Mesothelial cell of epicardium (in vitro differentiated cells): ENCODE measurements around the gene SLC2A11. TPM values are rescaled to one million over a fixed set of nuclear protein-coding genes. Genes with fewer than 3 reads are reported as not detected.

Experiments used
- DNase-seq, 2 experiments: peaks; one replicate each; pipeline ENCODE4 v3.0.0; 2021; ENCODE audit warnings: low spot score in 2 of 2; ENCODE audit not compliant: unreplicated experiment in 2 of 2
- H3K27ac Mint-ChIP-seq: 2 replicates; pipeline ENCODE4 v1.8.0; 2021; ENCODE audit warnings: mixed read lengths
- H3K27me3 Mint-ChIP-seq: 2 replicates; pipeline ENCODE4 v1.8.0; 2021; ENCODE audit warnings: low read depth, mixed read lengths
- H3K36me3 Mint-ChIP-seq: 2 replicates; pipeline ENCODE4 v1.8.0; 2021; ENCODE audit warnings: mixed read lengths
- H3K4me1 Mint-ChIP-seq: 2 replicates; pipeline ENCODE4 v1.8.0; 2021; ENCODE audit warnings: mixed read lengths
- H3K4me3 Mint-ChIP-seq: 2 replicates; pipeline ENCODE4 v1.8.0; 2021; ENCODE audit warnings: mild to moderate bottlenecking, moderate library complexity, mixed read lengths
- H3K9me3 Mint-ChIP-seq: 2 replicates; pipeline ENCODE4 v1.8.0; 2021; ENCODE audit warnings: mixed read lengths
- total RNA-seq: library from RNA; stranded (reverse); gene quantifications from 3 replicates; pipeline ENCODE4 v1.2.1, GENCODE V29; 2021
- TF ChIP-seq, protein P1 (sequence below): fragments of 200-600 bp; sonication (generic); IDR thresholded peaks from one replicate; pipeline ENCODE4 v1.5.0; 2021; ENCODE audit warnings: antibody characterized with exemption; ENCODE audit not compliant: unreplicated experiment

SLC2A11 gene
- total RNA-seq, 1 donor from 2014 or later = 112 TPM

- Mint-ChIP-seq H3K36me3 (no peaks in the 10 kb centered on the region), H3K27ac (peak overlapping the region; percentile 90), H3K4me3 (no peak overlapping the region), H3K9me3 (no peaks in the 10 kb centered on the region), H3K4me1 (peaks cover 48% of the 10 kb centered on the region), H3K27me3 (no peaks in the 10 kb centered on the region)
- no peak for DNase-seq
- TF ChIP-seq, protein P1, sequence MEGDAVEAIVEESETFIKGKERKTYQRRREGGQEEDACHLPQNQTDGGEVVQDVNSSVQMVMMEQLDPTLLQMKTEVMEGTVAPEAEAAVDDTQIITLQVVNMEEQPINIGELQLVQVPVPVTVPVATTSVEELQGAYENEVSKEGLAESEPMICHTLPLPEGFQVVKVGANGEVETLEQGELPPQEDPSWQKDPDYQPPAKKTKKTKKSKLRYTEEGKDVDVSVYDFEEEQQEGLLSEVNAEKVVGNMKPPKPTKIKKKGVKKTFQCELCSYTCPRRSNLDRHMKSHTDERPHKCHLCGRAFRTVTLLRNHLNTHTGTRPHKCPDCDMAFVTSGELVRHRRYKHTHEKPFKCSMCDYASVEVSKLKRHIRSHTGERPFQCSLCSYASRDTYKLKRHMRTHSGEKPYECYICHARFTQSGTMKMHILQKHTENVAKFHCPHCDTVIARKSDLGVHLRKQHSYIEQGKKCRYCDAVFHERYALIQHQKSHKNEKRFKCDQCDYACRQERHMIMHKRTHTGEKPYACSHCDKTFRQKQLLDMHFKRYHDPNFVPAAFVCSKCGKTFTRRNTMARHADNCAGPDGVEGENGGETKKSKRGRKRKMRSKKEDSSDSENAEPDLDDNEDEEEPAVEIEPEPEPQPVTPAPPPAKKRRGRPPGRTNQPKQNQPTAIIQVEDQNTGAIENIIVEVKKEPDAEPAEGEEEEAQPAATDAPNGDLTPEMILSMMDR = no peak
Measured at GRCh38 chr22:23847310-23847920, 10.3 kb upstream of the SLC2A11 start.

DNA sequence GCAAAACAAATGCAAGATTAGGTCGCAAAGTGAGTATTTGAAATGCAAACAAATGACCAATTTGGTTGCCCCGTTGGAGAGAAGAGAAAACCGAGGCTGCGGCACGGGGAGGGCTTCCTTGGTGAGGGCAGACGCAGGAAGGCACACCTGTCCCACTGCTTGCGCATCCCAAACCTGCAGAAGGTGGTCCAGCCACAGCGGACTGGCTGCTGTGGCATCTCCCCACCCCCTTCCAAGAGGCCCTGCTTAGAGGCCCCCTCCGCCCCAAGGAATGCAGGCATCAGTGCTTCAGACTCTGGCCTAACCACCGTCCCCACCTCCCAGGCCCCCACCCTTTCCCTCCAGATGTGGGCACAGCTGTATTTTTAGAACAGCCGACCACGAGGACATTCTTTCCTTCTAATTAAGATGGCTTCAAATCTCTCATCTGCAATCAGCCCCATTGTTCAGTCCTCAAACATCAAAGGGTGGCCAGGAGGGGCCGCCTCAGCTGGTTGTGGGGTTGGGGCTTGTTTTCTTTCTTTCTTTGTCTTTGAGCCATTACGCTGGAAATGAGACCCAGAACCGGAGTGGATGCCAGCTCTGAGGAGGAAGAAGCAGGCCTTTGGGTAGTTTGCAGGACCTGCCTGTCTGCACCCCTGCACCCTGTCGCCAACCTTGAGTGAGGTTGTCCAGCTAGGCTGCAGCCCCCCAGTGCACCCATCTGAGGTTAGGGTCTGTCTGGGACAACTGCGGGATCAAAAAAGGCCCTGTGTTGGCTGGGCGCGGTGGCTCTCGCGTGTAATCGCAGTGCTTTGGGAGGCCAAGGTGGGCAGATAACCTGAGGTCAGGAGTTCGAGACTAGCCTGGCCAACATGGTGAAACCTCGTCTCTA is 9.4 kb upstream of the SLC2A11 start:
- Mint-ChIP-seq H3K27me3 (no peaks in the 10 kb centered on the region), H3K4me1 (peaks cover 41% of the 10 kb centered on the region), H3K36me3 (no peaks in the 10 kb centered on the region), H3K9me3 (no peaks in the 10 kb centered on the region), H3K27ac (peak overlapping the region; percentile 56), H3K4me3 (no peak overlapping the region)
- DNase-seq = no peak
- TF ChIP-seq, protein P1 = no peak

- Mint-ChIP-seq H3K4me1 (peaks cover 38% of the 10 kb centered on the region), H3K9me3 (no peaks in the 10 kb centered on the region), H3K36me3 (no peaks in the 10 kb centered on the region), H3K4me3 (no peak overlapping the region), H3K27ac (peak overlapping the region; percentile 39), H3K27me3 (no peaks in the 10 kb centered on the region)
- peak; percentile 84 to 97 for DNase-seq
- TF ChIP-seq, protein P1 = peak; percentile 99
Measured at GRCh38 chr22:23849009-23850006, 8.4 kb upstream of the SLC2A11 start.

DNA sequence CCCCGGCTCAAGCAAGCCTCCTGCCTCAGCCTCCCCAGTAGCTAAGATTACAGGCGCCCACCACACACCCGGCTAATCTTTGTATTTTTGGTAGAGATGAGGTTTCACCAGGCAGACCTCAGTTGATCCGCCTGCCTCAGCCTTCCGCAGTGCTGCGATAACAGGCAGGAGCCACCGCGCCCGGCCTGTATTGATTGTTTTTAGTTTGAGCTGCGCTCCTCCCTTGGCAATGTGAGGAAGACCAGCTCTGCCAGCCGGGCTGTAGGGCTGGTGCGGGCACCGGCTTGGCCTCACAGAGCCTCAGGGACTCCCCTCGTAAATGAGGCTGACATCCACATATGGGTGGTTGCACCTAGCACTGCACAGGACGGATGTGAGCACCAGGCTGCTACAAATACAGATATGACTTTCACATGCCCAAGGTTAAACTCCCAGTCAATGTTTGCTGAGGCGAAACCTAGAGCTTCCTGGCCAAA is 7.5 kb upstream of the SLC2A11 start:
- no peak for DNase-seq
- Mint-ChIP-seq H3K9me3 (no peaks in the 10 kb centered on the region), H3K36me3 (no peaks in the 10 kb centered on the region), H3K4me3 (no peak overlapping the region), H3K27ac (no peak overlapping the region), H3K4me1 (peaks cover 35% of the 10 kb centered on the region), H3K27me3 (no peaks in the 10 kb centered on the region)
- TF ChIP-seq, protein P1 = no peak
